HEK293T (cell line): ENCODE data around the gene NID1.

Source experiments
- BHLHE40 ChIP-seq: fragments of 450-650 bp; IDR thresholded peaks from 2 replicates; pipeline ENCODE4 v1.6.1; 2016; ENCODE audit warnings: mild to moderate bottlenecking, moderate library complexity, borderline replicate concordance
- CTBP1 ChIP-seq: fragments of 450-650 bp; IDR thresholded peaks from 2 replicates; pipeline ENCODE4 v1.6.1; 2016; ENCODE audit warnings: borderline replicate concordance
- FOXA1 ChIP-seq: fragments of 450-650 bp; IDR thresholded peaks from 2 replicates; pipeline ENCODE4 v1.6.1; 2016; ENCODE audit warnings: mild to moderate bottlenecking
- FOXM1 ChIP-seq: fragments of 450-650 bp; IDR thresholded peaks from 2 replicates; pipeline ENCODE4 v1.6.1; 2017; ENCODE audit warnings: mild to moderate bottlenecking, borderline replicate concordance
- SUZ12 ChIP-seq: fragments of 450-650 bp; IDR thresholded peaks from 2 replicates; pipeline ENCODE4 v1.6.1; 2016; ENCODE audit warnings: mild to moderate bottlenecking

- no peak for TF ChIP-seq SUZ12
- TF ChIP-seq CTBP1, result no peak
- no peak for TF ChIP-seq FOXM1
- no peak for TF ChIP-seq BHLHE40
- no peak for TF ChIP-seq FOXA1
Measured at GRCh38 chr1:236027104-236027503, 37.8 kb downstream of the NID1 start.
